DMS79 treated with DMSO at 0.1 percent for 48 hours (cell line): ENCODE results near the gene SIVA1.

Experiments
- DNase-seq: peaks from one replicate; lab custom pipeline; 2025; lab: John Stamatoyannopoulos, UW

SIVA1 gene

GRCh38 chr14:104797115-104798044 lies 44.4 kb downstream of the SIVA1 start:
- no peak for DNase-seq

DNA sequence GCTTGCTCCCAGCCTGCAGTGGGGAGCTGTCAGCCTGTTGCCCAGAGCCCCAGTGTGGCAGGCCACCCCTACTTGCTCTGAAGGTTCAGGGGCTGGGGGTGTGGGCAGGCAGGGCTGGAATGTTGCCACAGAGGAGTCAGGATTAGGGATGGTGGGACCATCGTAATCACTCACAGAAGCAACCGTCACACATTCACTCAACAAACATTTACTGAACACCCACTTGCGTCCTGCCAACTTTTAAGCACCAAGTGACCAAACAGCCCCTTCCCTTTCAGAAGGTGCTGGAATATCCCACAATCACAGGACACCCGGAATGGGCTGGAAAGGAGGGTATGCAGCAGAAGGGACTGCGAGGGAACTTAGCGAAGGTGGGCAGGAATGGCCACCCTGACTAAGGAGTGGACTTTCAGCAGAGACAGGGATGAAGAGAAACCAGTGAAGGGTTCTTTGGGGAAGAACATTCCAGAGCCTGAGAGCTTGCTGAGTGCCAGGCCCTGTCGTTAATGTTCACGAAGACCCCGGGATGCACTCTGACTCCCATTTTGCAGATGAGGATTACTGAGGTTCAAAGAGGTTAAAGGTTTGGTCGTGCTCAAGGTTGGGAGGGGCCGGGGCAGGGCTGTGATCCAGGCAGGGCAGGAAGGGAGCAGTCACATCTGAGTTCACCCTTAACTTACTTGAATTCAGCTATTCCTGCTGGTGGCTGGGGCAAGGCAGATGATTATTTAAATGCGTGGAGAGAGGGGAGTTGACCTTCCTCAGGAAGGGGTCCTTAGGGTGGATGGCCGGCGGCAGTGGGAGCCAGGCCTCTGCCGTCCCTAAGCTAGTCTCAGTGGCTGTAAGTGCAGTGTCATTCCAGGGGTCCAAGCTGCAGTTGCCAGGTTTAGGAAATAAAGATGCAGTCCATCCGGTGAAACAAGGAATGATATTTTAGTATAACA lies 45.6 kb downstream of the SIVA1 start:
- no peak for DNase-seq

DNA sequence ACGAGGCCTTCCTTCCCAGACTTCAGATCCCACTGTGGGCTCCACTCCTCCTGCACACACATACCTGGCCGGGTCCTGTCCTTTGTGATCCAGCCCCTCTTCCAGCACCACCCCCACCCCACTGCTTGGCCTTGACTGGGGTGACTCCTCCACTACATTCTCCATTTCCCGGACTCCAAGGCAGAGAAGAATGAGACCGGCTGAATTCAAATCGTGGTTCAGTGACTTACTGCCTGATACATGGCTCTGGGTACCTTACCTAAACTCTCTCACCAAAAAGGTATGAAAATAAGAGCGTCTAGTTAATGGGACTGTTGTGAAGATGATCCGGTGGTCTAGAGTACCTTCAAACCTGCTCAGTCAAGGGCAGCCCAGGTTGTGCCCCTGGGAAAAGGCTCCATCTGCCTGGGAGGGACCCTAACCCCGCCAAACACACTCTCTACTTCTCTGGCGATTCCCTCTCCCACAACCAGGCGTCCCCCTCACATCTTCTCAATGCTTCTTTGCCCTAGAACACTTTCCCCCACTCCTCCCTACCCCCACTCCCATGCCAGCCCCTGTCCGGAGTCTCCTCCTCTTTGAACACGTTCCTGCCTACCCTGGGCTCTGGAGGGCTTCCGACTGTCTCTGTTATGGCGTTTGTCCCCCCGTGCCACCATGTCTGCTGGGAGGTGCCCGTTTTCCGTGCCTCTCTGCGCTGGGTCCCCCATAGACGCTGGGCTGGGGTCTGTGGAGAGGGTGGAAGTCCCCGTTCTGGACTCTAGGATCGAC lies 46.5 kb downstream of the SIVA1 start:
- DNase-seq, result no peak

GRCh38 chr14:104800015-104800770 lies 47.2 kb downstream of the SIVA1 start:
- peak; percentile 23 for DNase-seq

GRCh38 chr14:104800771-104801519 lies 48.0 kb downstream of the SIVA1 start, which contains the start of gene ZBTB42:
ZBTB42 (plus strand) TSS chr14:104801101; CDS start chr14:104801198, 97 bp downstream.
- peak; percentile 69 for DNase-seq

DNA sequence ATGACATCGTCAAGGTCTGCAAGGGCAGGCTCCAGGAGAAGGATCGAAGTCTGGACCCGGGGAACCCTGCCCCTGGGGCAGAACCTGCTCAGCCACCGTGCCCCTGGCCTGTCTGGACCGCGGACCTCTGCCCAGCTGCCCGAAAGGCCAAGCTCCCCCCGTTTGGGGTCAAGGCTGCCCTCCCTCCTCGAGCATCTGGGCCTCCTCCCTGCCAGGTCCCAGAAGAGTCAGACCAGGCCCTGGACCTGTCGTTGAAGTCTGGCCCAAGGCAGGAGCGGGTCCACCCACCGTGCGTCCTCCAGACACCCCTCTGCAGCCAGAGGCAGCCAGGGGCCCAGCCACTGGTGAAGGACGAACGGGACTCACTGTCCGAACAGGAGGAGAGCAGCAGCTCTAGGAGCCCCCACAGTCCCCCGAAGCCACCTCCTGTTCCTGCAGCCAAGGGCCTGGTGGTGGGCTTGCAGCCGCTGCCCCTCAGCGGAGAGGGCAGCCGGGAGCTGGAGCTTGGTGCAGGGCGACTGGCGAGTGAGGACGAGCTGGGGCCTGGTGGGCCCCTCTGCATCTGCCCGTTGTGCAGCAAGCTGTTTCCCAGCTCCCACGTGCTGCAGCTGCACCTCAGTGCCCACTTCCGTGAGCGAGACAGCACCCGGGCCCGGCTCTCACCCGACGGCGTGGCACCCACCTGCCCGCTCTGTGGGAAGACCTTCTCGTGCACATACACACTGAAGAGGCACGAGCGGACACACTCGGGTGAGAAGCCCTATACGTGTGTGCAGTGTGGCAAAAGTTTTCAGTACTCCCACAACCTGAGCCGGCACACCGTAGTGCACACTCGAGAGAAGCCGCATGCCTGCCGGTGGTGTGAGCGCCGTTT lies 48.8 kb downstream of the SIVA1 start:
- DNase-seq, result no peak

DNA sequence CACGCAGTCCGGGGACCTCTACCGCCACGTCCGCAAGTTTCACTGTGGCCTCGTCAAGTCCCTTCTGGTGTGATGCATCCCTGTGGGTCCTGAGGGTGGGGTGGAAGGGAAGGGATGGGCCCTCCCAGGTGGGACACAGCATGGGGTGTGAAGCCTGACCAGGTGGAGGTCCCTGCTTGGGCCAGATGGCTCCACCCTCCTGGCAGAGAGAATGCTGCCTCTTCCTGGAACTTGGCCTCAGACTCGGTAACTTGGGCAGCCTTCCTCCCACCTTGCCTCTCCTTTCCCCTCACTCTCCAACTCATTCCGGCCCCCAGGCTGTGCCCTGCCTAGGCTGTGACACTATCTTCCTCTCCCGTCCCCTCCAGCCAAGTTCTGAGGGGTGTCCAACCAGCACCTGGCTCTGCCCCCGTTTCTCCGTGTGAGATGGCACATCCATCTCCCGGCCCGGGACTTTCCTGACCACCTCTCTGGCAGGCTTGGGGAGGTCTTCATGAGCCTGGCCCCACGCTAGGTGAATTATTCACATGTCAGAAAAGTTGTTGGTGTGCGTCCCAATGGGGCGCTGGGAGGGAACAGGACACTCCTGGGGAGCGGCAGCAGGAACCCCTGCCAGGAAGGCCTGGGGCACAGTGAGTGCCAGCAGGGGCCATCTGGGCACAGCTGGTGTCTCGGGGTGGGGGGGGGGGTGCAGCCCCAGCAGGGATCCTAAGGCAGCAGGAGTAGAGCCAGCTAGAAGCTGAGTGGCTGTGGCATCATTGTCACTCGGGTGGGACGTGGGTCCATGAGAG lies 49.6 kb downstream of the SIVA1 start:
- DNase-seq, result no peak

- no peak for DNase-seq
Observed at GRCh38 chr14:104803280-104803911, 50.4 kb downstream of the SIVA1 start.

- DNase-seq, result no peak
Observed at GRCh38 chr14:104803912-104804410, 51.0 kb downstream of the SIVA1 start.

GRCh38 chr14:104804481-104805325 lies 51.8 kb downstream of the SIVA1 start:
- DNase-seq, result no peak

GRCh38 chr14:104805326-104805678 lies 52.4 kb downstream of the SIVA1 start:
- DNase-seq, result no peak

DNA sequence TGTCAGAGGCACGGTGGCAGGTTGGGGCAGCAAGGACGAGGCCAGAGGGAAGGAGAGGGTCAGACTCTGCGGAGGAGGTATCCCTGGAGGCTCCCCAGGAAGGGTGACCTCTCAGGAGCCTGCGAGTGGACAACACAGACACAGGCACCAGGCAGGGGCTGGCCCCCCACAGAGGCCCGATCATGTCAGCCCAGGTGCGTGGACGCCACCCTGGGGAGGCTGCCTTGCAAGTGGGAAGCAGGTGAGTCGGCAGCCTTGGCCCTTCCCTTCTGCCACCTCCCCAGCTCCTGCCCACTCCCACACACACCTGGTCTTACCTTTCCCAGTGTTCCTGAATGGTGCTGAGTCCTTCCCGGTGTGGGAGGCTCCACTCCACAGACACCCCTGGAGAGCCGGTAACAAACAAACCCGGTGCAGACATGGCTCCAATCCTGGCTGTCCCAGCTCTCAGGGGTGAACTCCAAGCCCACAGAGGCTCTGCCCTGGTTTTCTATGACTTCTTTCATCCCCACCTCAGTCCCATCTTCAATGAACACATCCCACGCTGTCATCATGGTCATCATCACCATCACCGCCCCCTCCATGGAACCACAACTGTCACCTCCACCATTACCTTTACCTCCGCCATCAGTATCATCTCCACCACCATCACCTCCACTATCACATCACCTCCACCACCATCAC lies 53.1 kb downstream of the SIVA1 start:
- DNase-seq, result no peak

DNA sequence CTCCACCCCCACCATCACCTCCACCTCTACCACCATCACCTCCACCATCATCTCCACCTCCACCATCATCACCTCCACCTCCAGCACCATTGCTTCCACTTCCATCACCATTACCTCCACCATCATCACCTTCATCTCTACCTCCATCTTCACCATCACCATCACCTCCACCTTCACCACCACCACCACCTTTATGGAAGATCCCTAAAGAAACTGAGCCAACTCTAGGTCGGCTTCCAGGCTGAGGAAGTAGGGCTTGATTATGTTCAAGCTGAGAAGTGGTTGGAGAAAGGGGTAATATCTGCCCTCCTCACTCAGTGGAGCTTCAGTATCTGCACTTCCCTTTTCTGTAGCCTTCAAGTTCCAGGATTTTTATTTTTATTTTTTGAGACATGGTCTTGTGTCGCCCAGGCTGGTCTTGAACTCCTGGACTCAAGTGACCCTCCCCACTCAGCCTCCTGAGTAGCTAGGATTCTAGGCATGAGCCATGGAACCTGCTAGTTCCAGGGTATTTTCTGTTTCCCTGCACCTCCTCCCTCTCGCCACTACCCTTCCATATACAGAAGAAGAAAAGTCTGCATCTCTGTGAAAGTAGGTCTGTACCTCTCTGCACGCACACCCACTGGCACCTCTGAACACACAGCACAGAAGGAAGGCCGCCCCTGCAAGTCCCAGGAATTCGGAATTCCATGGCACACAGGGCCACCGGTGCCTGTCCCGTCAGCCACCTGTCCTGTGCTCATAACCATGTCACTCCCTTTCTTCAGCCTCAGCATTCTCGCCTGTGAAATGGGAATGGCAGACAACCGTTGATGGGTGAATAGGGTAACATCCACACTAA lies 53.9 kb downstream of the SIVA1 start:
- no peak for DNase-seq

DNA sequence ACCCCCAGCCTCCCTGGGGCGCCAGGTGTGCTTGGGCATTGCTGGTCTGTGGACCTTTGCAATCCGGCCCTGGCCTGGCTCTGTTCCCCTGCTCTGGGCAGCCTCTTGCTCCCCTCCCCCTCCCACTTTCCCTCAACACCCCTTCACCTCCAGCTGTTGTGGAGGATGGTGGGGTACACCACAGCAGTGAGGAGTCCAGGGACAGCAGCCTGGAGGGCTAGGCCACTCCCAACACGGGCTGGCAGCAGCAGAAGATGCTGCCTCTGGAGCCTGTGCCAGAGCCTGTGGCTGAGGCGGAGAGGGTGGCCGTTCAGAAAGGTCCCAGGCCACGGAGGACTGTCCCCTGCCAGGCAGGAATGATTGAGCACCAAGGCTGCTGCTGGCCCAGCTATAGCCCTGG lies 55.5 kb downstream of the SIVA1 start:
- no peak for DNase-seq
